GM12878 (cell line): ENCODE measurements around the gene MAFG.

Source experiments
- ATF2 ChIP-seq: IDR thresholded peaks from 2 replicates; pipeline ENCODE4 v1.6.1; 2012; ENCODE audit warnings: low read length, inconsistent platforms
- BACH1 ChIP-seq: fragments of 450-650 bp; IDR thresholded peaks from 2 replicates; pipeline ENCODE4 v1.6.1; 2017; ENCODE audit warnings: mild to moderate bottlenecking, borderline replicate concordance
- BCL3 ChIP-seq: IDR thresholded peaks from 2 replicates; pipeline ENCODE4 v1.6.1; 2011; ENCODE audit warnings: borderline replicate concordance, low read depth, mild to moderate bottlenecking, moderate library complexity, low read length; ENCODE audit not compliant: insufficient read depth, poor library complexity, severe bottlenecking
- CHD2 ChIP-seq: IDR thresholded peaks from 2 replicates; pipeline ENCODE4 v1.6.1; 2011; ENCODE audit warnings: low read depth, low read length, improper control_type of control experiment, borderline replicate concordance
- CTCF ChIP-seq, 3 experiments: IDR thresholded peaks in 2 of 3; conservative IDR thresholded peaks in 1 of 3; 2 replicates each; pipeline ENCODE4 v1.5.1; 2011; ENCODE audit warnings: low read depth in 3 of 3, low read length in 3 of 3, mild to moderate bottlenecking in 3 of 3, control low read depth in 2 of 3, moderate library complexity in 2 of 3, inconsistent platforms in 1 of 3, mixed read lengths in 1 of 3; ENCODE audit not compliant: control insufficient read depth in 2 of 3, insufficient read depth in 1 of 3; ENCODE audit errors: extremely low read depth in 1 of 3
- E2F4 ChIP-seq: IDR thresholded peaks from 2 replicates; pipeline ENCODE4 v1.6.1; 2012; ENCODE audit warnings: low read depth, low read length, improper control_type of control experiment
- FOXK2 ChIP-seq: fragments of 450-650 bp; IDR thresholded peaks from 2 replicates; pipeline ENCODE4 v1.6.1; 2017; ENCODE audit warnings: mild to moderate bottlenecking, moderate library complexity
- GABPA ChIP-seq: IDR thresholded peaks from 2 replicates; pipeline ENCODE4 v1.6.1; 2014; ENCODE audit warnings: antibody characterized with exemption, low read depth, mild to moderate bottlenecking, inconsistent platforms
- POLR2A ChIP-seq: IDR thresholded peaks from 2 replicates; pipeline ENCODE4 v1.6.1; 2011; ENCODE audit warnings: low read depth, mild to moderate bottlenecking, low read length
- REST ChIP-seq: IDR thresholded peaks from 2 replicates; pipeline ENCODE4 v1.6.1; 2012; ENCODE audit warnings: mild to moderate bottlenecking, low read depth, low read length
- ZBTB11 ChIP-seq: fragments of 450-650 bp; formaldehyde crosslinking; IDR thresholded peaks from 2 replicates; pipeline ENCODE4 v1.5.0; 2022; ENCODE audit warnings: mild to moderate bottlenecking, missing genetic modification characterization

GRCh38 chr17:81904600-81905423, 22.7 kb downstream of the MAFG start:
- no peak for TF ChIP-seq BCL3
- TF ChIP-seq REST: no peak
- TF ChIP-seq ATF2: no peak
- no peak for TF ChIP-seq FOXK2
- TF ChIP-seq GABPA: no peak
- no peak for TF ChIP-seq BACH1
- TF ChIP-seq CTCF (IDR thresholded peaks at IDR 0.05 in 2 of 3, conservative IDR thresholded peaks at IDR 0.05 in 1 of 3; ENCODE audit: control insufficient read depth in 2 of 3, extremely low read depth in 1 of 3, insufficient read depth in 1 of 3, low read depth in 3 of 3, low read length in 3 of 3): no peak
- TF ChIP-seq E2F4: no peak
- no peak for TF ChIP-seq CHD2
- no peak for TF ChIP-seq ZBTB11 (CRISPR knock-in tag)
- no peak; the same call in 1 of the 2 replicates for TF ChIP-seq POLR2A
